SK-N-SH (cell line): ENCODE results near the gene LIPT1. TPM values are rescaled to one million over a fixed set of nuclear protein-coding genes. Genes with fewer than 3 reads are reported as not detected.

Experiments used
- CTCF ChIA-PET: fragments of 300-600, 350-600 bp; formaldehyde crosslinking; extraction: SDS; loops from one replicate; lab custom pipeline; 2021; lab: Yijun Ruan, JAX
- POLR2A ChIA-PET: fragments of 350-600 bp; sonication (Branson Sonifier 250); formaldehyde crosslinking; extraction: SDS; loops from one replicate; lab custom pipeline; 2020; ENCODE audit warnings: antibody characterized with exemption, inconsistent platforms; lab: Yijun Ruan, JAX
- DNase-seq: peaks from one replicate; pipeline ENCODE4 v3.0.0; 2012
- H2AFZ ChIP-seq: fragments of 200-600 bp; sonication (generic); 2 replicates; pipeline ENCODE4 v1.8.1; 2016; ENCODE audit warnings: antibody characterized with exemption, mild to moderate bottlenecking, low read depth
- H3F3A ChIP-seq: fragments of 200-600 bp; sonication (generic); replicated peaks from 2 replicates; pipeline ENCODE3; 2016; ENCODE audit warnings: antibody characterized with exemption, mild to moderate bottlenecking; ENCODE audit not compliant: insufficient read depth
- H3K27ac ChIP-seq, 2 experiments: fragments of 200-500 bp in 1 of 2; fragments of 200-600 bp in 1 of 2; sonication (Bioruptor generic) in 1 of 2; sonication (generic), shearing (Covaris generic) in 1 of 2; 2 replicates each; pipeline versions ENCODE4 v1.5.1 to v1.6.1; 2014 to 2016; ENCODE audit warnings: low read depth in 2 of 2, inconsistent platforms in 1 of 2, low read length in 1 of 2, mild to moderate bottlenecking in 1 of 2, mixed read lengths in 1 of 2
- H3K27me3 ChIP-seq: fragments of 200-600 bp; sonication (generic), shearing (Covaris generic); 2 replicates; pipeline ENCODE4 v1.6.1; 2016; ENCODE audit warnings: mixed run types; ENCODE audit not compliant: insufficient read depth
- H3K36me3 ChIP-seq, 2 experiments: fragments of 200-500 bp in 1 of 2; fragments of 200-600 bp in 1 of 2; sonication (Bioruptor generic) in 1 of 2; sonication (generic) in 1 of 2; replicated peaks in 1 of 2; 2 replicates each; pipeline versions ENCODE3 to v1.5.1; 2014 to 2016; ENCODE audit warnings: low read length in 1 of 2, mild to moderate bottlenecking in 1 of 2; ENCODE audit not compliant: insufficient read depth in 2 of 2, control insufficient read depth in 1 of 2
- H3K4me1 ChIP-seq, 2 experiments: fragments of 200-500 bp in 1 of 2; fragments of 200-600 bp in 1 of 2; sonication (Bioruptor generic) in 1 of 2; sonication (generic), shearing (Covaris generic) in 1 of 2; 2 replicates each; pipeline versions ENCODE4 v1.5.1 to v1.6.1; 2014 to 2016; ENCODE audit warnings: low read depth in 1 of 2, low read length in 1 of 2, mixed run types in 1 of 2; ENCODE audit not compliant: insufficient read depth in 2 of 2, control insufficient read depth in 1 of 2
- H3K4me2 ChIP-seq: fragments of 200-600 bp; sonication (generic), shearing (Covaris generic); 2 replicates; pipeline ENCODE4 v1.6.1; 2017; ENCODE audit warnings: mixed run types
- H3K4me3 ChIP-seq, 2 experiments: fragments of 200-500 bp in 1 of 2; fragments of 200-600 bp in 1 of 2; sonication (Bioruptor generic) in 1 of 2; sonication (generic), shearing (Covaris generic) in 1 of 2; 2 replicates each; pipeline versions ENCODE4 v1.5.1 to v1.8.1; 2014 to 2016; ENCODE audit warnings: low read depth in 2 of 2, inconsistent platforms in 1 of 2, low read length in 1 of 2, mild to moderate bottlenecking in 1 of 2, mixed read lengths in 1 of 2, moderate library complexity in 1 of 2
- H3K79me2 ChIP-seq: fragments of 200-600 bp; sonication (generic); 2 replicates; pipeline ENCODE4 v1.8.1; 2017; ENCODE audit warnings: mild to moderate bottlenecking; ENCODE audit not compliant: insufficient read depth
- H3K9ac ChIP-seq: fragments of 200-600 bp; sonication (generic); 2 replicates; pipeline ENCODE4 v1.6.1; 2017; ENCODE audit warnings: mixed run types
- H3K9me2 ChIP-seq: fragments of 200-600 bp; sonication (generic); 2 replicates; pipeline ENCODE4 v1.6.1; 2017; ENCODE audit warnings: mixed run types
- H3K9me3 ChIP-seq: fragments of 200-600 bp; sonication (generic); 2 replicates; pipeline ENCODE4 v1.6.1; 2017; ENCODE audit warnings: mixed run types, mild to moderate bottlenecking, moderate library complexity
- H4K20me1 ChIP-seq: fragments of 200-600 bp; sonication (generic); 2 replicates; pipeline ENCODE4 v1.6.1; 2017; ENCODE audit warnings: mild to moderate bottlenecking, mixed run types; ENCODE audit not compliant: insufficient read depth
- FOSL2 ChIP-seq: IDR thresholded peaks from 2 replicates; pipeline ENCODE4 v1.4.0; 2012; ENCODE audit warnings: low read depth, mild to moderate bottlenecking, moderate library complexity, borderline replicate concordance
- JUND ChIP-seq: IDR thresholded peaks from 2 replicates; pipeline ENCODE4 v1.4.0; 2012
- NFIC ChIP-seq: IDR thresholded peaks from 2 replicates; pipeline ENCODE4 v1.4.0; 2012; ENCODE audit warnings: borderline replicate concordance
- NRF1 ChIP-seq: IDR thresholded peaks from 2 replicates; pipeline ENCODE4 v1.6.1; 2012; ENCODE audit warnings: low read depth, mild to moderate bottlenecking, low read length
- RCOR1 ChIP-seq: fragments of 150-350 bp; IDR thresholded peaks from 2 replicates; pipeline ENCODE4 v1.6.1; 2017; ENCODE audit warnings: antibody characterized with exemption, low read length
- TAF1 ChIP-seq: IDR thresholded peaks from 2 replicates; pipeline ENCODE4 v1.6.1; 2012; ENCODE audit warnings: low read depth, mild to moderate bottlenecking, low read length, moderate library complexity, borderline replicate concordance
- WGBS: methylation state at CpG from one replicate; pipeline ENCODE4 v1.1.6; 2017; ENCODE audit warnings: low lambda C conversion rate; 5-methylcytosine and 5-hydroxymethylcytosine counted together
- polyA plus RNA-seq, 3 experiments: library from polyadenylated mRNA; depleted of rRNA; stranded (reverse); fragments of >200 nt; gene quantifications; 2 replicates each; pipeline ENCODE4 v1.2.3, GENCODE V29; 2012
- TF ChIP-seq, protein P1 (sequence below): fragments of 200-600 bp; sonication (generic); IDR thresholded peaks from 2 replicates; pipeline ENCODE4 v1.6.1; 2017; ENCODE audit warnings: antibody characterized with exemption, mild to moderate bottlenecking, moderate library complexity
- TF ChIP-seq, protein P2 (sequence below): fragments of 150-350 bp; IDR thresholded peaks from 2 replicates; pipeline ENCODE4 v1.6.1; 2016; ENCODE audit warnings: mild to moderate bottlenecking, low read depth, low read length
- TF ChIP-seq, protein P3 (sequence below): IDR thresholded peaks from 2 replicates; pipeline ENCODE4 v1.6.1; 2012; ENCODE audit warnings: mild to moderate bottlenecking, low read depth, low read length, moderate library complexity

Gene LIPT1
- polyA plus RNA-seq, 1 of the 3 experiments (the other 2 are of a cell fraction), result 5.4 TPM

- Histone ChIP-seq H3K36me3 (no peaks in the 10 kb centered on the region), H2AFZ (no peak overlapping the region), H3K9me2 (no peaks in the 10 kb centered on the region), H3K79me2 (no peaks in the 10 kb centered on the region), H3K4me2 (no peak overlapping the region), H3K27ac (no peak overlapping the region), H3K9me3 (no peaks in the 10 kb centered on the region), H3F3A (no peaks in the 10 kb centered on the region), H3K4me1 (no peaks in the 10 kb centered on the region), H4K20me1 (no peaks in the 10 kb centered on the region), H3K27me3 (no peaks in the 10 kb centered on the region), H3K4me3 (no peak overlapping the region), H3K9ac (no peak overlapping the region)
- TF ChIP-seq, protein P1, sequence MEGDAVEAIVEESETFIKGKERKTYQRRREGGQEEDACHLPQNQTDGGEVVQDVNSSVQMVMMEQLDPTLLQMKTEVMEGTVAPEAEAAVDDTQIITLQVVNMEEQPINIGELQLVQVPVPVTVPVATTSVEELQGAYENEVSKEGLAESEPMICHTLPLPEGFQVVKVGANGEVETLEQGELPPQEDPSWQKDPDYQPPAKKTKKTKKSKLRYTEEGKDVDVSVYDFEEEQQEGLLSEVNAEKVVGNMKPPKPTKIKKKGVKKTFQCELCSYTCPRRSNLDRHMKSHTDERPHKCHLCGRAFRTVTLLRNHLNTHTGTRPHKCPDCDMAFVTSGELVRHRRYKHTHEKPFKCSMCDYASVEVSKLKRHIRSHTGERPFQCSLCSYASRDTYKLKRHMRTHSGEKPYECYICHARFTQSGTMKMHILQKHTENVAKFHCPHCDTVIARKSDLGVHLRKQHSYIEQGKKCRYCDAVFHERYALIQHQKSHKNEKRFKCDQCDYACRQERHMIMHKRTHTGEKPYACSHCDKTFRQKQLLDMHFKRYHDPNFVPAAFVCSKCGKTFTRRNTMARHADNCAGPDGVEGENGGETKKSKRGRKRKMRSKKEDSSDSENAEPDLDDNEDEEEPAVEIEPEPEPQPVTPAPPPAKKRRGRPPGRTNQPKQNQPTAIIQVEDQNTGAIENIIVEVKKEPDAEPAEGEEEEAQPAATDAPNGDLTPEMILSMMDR, result no peak
- TF ChIP-seq NRF1 (no peak), RCOR1 (no peak)
- POLR2A ChIA-PET, result no interaction called here
- CTCF ChIA-PET, result no interaction called here
- DNase-seq, result no peak
- WGBS, result 97% methylated on average over 1 of the region's 1 CpG
These were observed 42.8 kb upstream of the LIPT1 start for GRCh38 chr2:99111945-99112344.

DNA sequence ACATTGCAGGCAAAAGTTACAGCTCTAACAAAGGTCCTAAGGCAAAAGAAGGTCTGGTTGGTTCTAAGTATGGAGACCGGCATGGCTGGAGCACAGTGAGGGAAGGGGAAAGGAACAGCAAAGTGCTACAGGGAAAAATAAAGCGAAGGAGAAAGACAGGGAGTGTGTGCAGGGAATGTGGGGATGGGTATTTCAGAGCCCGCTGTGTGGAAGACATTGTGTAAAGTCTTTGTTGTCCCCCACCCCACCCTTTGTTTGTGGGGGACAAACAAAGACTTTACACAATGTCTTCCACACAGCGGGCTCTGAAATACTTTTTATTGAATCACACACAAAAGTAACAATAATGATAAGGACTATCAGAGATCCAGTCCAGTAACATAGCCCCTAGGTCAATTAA, 42.1 kb upstream of the LIPT1 start:
- Histone ChIP-seq H3K27ac (no peak overlapping the region), H3F3A (no peaks in the 10 kb centered on the region), H3K79me2 (no peaks in the 10 kb centered on the region), H3K4me1 (no peaks in the 10 kb centered on the region), H3K4me2 (no peak overlapping the region), H3K27me3 (no peaks in the 10 kb centered on the region), H3K36me3 (no peaks in the 10 kb centered on the region), H3K9me2 (no peaks in the 10 kb centered on the region), H3K9me3 (no peaks in the 10 kb centered on the region), H2AFZ (no peak overlapping the region), H3K9ac (no peak overlapping the region), H4K20me1 (no peaks in the 10 kb centered on the region)
- 69% methylated on average over 4 of the region's 4 CpGs for WGBS
- POLR2A ChIA-PET, result no interaction called here
- no peak for TF ChIP-seq JUND
- TF ChIP-seq, protein P2, sequence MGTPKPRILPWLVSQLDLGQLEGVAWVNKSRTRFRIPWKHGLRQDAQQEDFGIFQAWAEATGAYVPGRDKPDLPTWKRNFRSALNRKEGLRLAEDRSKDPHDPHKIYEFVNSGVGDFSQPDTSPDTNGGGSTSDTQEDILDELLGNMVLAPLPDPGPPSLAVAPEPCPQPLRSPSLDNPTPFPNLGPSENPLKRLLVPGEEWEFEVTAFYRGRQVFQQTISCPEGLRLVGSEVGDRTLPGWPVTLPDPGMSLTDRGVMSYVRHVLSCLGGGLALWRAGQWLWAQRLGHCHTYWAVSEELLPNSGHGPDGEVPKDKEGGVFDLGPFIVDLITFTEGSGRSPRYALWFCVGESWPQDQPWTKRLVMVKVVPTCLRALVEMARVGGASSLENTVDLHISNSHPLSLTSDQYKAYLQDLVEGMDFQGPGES, result no peak
- TF ChIP-seq, protein P3, sequence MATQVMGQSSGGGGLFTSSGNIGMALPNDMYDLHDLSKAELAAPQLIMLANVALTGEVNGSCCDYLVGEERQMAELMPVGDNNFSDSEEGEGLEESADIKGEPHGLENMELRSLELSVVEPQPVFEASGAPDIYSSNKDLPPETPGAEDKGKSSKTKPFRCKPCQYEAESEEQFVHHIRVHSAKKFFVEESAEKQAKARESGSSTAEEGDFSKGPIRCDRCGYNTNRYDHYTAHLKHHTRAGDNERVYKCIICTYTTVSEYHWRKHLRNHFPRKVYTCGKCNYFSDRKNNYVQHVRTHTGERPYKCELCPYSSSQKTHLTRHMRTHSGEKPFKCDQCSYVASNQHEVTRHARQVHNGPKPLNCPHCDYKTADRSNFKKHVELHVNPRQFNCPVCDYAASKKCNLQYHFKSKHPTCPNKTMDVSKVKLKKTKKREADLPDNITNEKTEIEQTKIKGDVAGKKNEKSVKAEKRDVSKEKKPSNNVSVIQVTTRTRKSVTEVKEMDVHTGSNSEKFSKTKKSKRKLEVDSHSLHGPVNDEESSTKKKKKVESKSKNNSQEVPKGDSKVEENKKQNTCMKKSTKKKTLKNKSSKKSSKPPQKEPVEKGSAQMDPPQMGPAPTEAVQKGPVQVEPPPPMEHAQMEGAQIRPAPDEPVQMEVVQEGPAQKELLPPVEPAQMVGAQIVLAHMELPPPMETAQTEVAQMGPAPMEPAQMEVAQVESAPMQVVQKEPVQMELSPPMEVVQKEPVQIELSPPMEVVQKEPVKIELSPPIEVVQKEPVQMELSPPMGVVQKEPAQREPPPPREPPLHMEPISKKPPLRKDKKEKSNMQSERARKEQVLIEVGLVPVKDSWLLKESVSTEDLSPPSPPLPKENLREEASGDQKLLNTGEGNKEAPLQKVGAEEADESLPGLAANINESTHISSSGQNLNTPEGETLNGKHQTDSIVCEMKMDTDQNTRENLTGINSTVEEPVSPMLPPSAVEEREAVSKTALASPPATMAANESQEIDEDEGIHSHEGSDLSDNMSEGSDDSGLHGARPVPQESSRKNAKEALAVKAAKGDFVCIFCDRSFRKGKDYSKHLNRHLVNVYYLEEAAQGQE, result no peak
- no peak for TF ChIP-seq FOSL2
- no peak for TF ChIP-seq NFIC
- no peak for TF ChIP-seq TAF1
- TF ChIP-seq, all 33 proteins: peak for 0
- H3K4me3 ChIP-seq, result no peak overlapping the region
- no peak for DNase-seq
- CTCF ChIA-PET, result no interaction called here
